ENCODE data around the gene LRRC71.

Gene LRRC71

DNA sequence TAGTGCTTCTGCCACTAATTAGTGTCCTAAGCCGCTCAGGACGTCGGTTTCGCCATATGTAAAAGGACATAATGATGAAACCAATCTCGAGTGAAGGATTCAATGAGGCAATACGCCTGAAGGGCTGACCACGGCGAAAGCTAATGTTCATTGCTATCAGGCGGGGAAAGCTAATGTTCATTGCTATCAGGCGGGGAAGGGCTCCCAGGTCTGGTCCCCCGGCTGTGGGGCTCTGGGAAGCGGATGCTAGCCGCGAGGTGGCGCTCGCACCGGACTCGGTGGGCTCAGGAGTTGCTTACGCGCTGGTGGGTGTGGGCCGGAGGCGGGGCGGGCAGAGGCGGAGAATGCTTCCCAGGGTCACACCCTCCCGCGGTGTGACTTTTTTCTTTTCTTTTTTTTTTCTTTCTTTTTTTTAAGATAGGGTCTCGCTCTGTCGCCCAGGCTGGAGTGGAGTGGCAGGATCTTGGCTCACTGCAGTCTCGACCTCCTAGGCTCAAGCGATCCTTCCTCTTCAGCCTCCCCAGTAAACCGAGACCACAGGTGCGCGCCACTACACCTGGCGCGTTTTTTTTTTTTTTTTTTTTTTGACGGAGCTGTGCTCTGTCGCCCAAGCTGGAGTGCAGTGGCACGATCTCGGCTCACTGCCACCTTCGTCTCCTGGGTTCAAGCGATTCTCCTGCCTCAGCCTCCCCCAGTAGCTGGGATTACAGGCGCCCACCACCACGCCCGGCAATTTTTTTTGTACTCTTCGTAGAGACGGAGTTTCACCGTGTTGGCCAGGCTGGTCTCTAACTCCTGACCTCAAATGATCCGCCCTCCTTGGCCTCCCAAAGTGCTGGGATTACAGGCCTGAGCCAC lies 28.0 kb upstream of the LRRC71 start (continued):
- TF ChIP-seq, protein P1, sequence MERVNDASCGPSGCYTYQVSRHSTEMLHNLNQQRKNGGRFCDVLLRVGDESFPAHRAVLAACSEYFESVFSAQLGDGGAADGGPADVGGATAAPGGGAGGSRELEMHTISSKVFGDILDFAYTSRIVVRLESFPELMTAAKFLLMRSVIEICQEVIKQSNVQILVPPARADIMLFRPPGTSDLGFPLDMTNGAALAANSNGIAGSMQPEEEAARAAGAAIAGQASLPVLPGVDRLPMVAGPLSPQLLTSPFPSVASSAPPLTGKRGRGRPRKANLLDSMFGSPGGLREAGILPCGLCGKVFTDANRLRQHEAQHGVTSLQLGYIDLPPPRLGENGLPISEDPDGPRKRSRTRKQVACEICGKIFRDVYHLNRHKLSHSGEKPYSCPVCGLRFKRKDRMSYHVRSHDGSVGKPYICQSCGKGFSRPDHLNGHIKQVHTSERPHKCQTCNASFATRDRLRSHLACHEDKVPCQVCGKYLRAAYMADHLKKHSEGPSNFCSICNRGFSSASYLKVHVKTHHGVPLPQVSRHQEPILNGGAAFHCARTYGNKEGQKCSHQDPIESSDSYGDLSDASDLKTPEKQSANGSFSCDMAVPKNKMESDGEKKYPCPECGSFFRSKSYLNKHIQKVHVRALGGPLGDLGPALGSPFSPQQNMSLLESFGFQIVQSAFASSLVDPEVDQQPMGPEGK (tag by site-specific recombination; IDR thresholded peaks at IDR 0.05), result peak; percentile 84
- TF ChIP-seq, protein P2, sequence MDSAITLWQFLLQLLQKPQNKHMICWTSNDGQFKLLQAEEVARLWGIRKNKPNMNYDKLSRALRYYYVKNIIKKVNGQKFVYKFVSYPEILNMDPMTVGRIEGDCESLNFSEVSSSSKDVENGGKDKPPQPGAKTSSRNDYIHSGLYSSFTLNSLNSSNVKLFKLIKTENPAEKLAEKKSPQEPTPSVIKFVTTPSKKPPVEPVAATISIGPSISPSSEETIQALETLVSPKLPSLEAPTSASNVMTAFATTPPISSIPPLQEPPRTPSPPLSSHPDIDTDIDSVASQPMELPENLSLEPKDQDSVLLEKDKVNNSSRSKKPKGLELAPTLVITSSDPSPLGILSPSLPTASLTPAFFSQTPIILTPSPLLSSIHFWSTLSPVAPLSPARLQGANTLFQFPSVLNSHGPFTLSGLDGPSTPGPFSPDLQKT (IDR thresholded peaks at IDR 0.05; ENCODE audit: borderline replicate concordance, low read depth, low read length), result no peak
- TF ChIP-seq CTCF (tag by site-specific recombination; IDR thresholded peaks at IDR 0.05), result peak; percentile 86
- TF ChIP-seq ZNF2 (tag by site-specific recombination; IDR thresholded peaks at IDR 0.05), result peak; percentile 68
- TF ChIP-seq EGR2 (tag by site-specific recombination; IDR thresholded peaks at IDR 0.05; ENCODE audit: low read depth), result peak; percentile 93
- TF ChIP-seq KLF16 (tag by site-specific recombination; IDR thresholded peaks at IDR 0.05), result peak; percentile 74; the same call in 1 of the 2 replicates
- TF ChIP-seq ZNF335 (tag by site-specific recombination; conservative IDR thresholded peaks at IDR 0.05), result peak; percentile 90
- TF ChIP-seq SP3 (tag by site-specific recombination; IDR thresholded peaks at IDR 0.05), result peak; percentile 62
- no peak for TF ChIP-seq ZNF768 (tag by site-specific recombination; IDR thresholded peaks at IDR 0.05)
- peak; percentile 73; the same call in 1 of the 2 replicates for TF ChIP-seq BCL11B (tag by site-specific recombination; IDR thresholded peaks at IDR 0.05; ENCODE audit: low read depth)
- TF ChIP-seq ZEB2 (tag by site-specific recombination; IDR thresholded peaks at IDR 0.05), result peak; percentile 61
- peak; percentile 62 for TF ChIP-seq ZNF629 (tag by site-specific recombination; IDR thresholded peaks at IDR 0.05)
- TF ChIP-seq ZNF692 (tag by site-specific recombination; IDR thresholded peaks at IDR 0.05), result peak; percentile 47
- TF ChIP-seq ZFHX2 (tag by site-specific recombination; conservative IDR thresholded peaks at IDR 0.05), result peak; percentile 94
- TF ChIP-seq BCL11A (tag by site-specific recombination; IDR thresholded peaks at IDR 0.05; ENCODE audit: low read depth), result 0 out of 2 replicates have a peak, but pooled peaks have one; percentile 44
- TF ChIP-seq ZBTB26 (tag by site-specific recombination; optimal IDR thresholded peaks at IDR 0.05), result peak; percentile 33
- peak; percentile 81 for TF ChIP-seq GLIS2 (tag by site-specific recombination; IDR thresholded peaks at IDR 0.05)
- peak; percentile 56; the same call in 1 of the 2 replicates for TF ChIP-seq ZNF639 (tag by site-specific recombination; IDR thresholded peaks at IDR 0.05)
- TF ChIP-seq ZNF391 (tag by site-specific recombination; IDR thresholded peaks at IDR 0.05; ENCODE audit: borderline replicate concordance, low read depth), result peak; percentile 23; the same call in 1 of the 2 replicates
- TF ChIP-seq ZBTB17 (tag by site-specific recombination; IDR thresholded peaks at IDR 0.05), result peak; percentile 52; the same call in 1 of the 2 replicates
- TF ChIP-seq ZNF76 (tag by site-specific recombination; IDR thresholded peaks at IDR 0.05; ENCODE audit: borderline replicate concordance, low read depth), result peak; percentile 70
- peak; percentile 81 for TF ChIP-seq KLF10 (tag by site-specific recombination; IDR thresholded peaks at IDR 0.05)
